Upper lobe of left lung (tissue), 4 donors: ENCODE data around the gene MZT2A.
A peak's percentile ranks its signal among the peaks of the same experiment; 100 is the strongest.

Experiments used
- CTCF ChIP-seq, 6 experiments: fragments of 450-650 bp in 4 of 6; fragments of 200-600 bp in 2 of 6; sonication (generic) in 2 of 6; IDR thresholded peaks; one replicate each; pipeline ENCODE4 v1.5.1; 2016 to 2019; ENCODE audit warnings: antibody characterized with exemption in 6 of 6
- EP300 ChIP-seq, 4 donors: sonication (generic); formaldehyde crosslinking; IDR thresholded peaks; one replicate each; pipeline ENCODE4 v1.5.1; 2017; ENCODE audit warnings: antibody characterized with exemption in 4 of 4, control low read depth in 2 of 4
- POLR2A ChIP-seq, 4 donors: fragments of 450-650 bp; IDR thresholded peaks; one replicate each; pipeline ENCODE4 v1.5.1; 2016 to 2017; ENCODE audit warnings: antibody characterized with exemption in 4 of 4, mild to moderate bottlenecking in 2 of 4
- POLR2AphosphoS5 ChIP-seq, 2 donors: sonication (generic); formaldehyde crosslinking; IDR thresholded peaks; one replicate each; pipeline ENCODE4 v1.5.1; 2017; ENCODE audit warnings: antibody characterized with exemption in 2 of 2

GRCh38 chr2:131492418-131493198 lies 411 bp upstream of the MZT2A start:
- TF ChIP-seq EP300 (IDR thresholded peaks at IDR 0.05), result no peak
- TF ChIP-seq CTCF (IDR thresholded peaks at IDR 0.05), result peak; percentile 78 to 91 (median 86)
- peak; percentile 34 to 64 for TF ChIP-seq POLR2AphosphoS5 (IDR thresholded peaks at IDR 0.05)
- peak in 3 of 4 donors; percentile 34 to 41 (median 41) for TF ChIP-seq POLR2A (IDR thresholded peaks at IDR 0.05)
